ENCODE results near the gene CHAT.

The CHAT gene

GRCh38 chr10:49644035-49644646 is 30.3 kb downstream of the CHAT start:
- H3K9ac ChIP-seq (ENCODE audit: low read length) = no peak overlapping the region
- no peaks in the 10 kb centered on the region for H3K79me2 ChIP-seq (ENCODE audit: low read length)
- H3K36me3 ChIP-seq (replicated peaks; ENCODE audit: low read depth, low read length) = no peaks in the 10 kb centered on the region
- H3K4me3 ChIP-seq (ENCODE audit: low read length) = no peak overlapping the region
- no peak overlapping the region for H3K4me2 ChIP-seq (ENCODE audit: low read length)
- no peak overlapping the region for H2AFZ ChIP-seq (ENCODE audit: low read depth, low read length)
- TF ChIP-seq EZH2phosphoT487 (IDR thresholded peaks at IDR 0.05; ENCODE audit: low read depth) (no peak), CTCF (IDR thresholded peaks at IDR 0.05; ENCODE audit: low read depth, low read length) (no peak)
- H3K9me3 ChIP-seq (ENCODE audit: insufficient read depth, low read length) = no peaks in the 10 kb centered on the region
- H4K20me1 ChIP-seq (ENCODE audit: insufficient read depth, low read length) = no peaks in the 10 kb centered on the region
- H3K27ac ChIP-seq (ENCODE audit: low read length) = no peak overlapping the region
- H3K4me1 ChIP-seq (ENCODE audit: low read length) = no peaks in the 10 kb centered on the region
- H3K27me3 ChIP-seq (ENCODE audit: low read depth, low read length) = no peaks in the 10 kb centered on the region

GRCh38 chr10:49645417-49645816 is 31.6 kb downstream of the CHAT start:
- no peak overlapping the region for H3K4me2 ChIP-seq (ENCODE audit: low read length)
- H3K4me1 ChIP-seq (ENCODE audit: low read length) = no peaks in the 10 kb centered on the region
- H3K36me3 ChIP-seq (replicated peaks; ENCODE audit: low read depth, low read length) = no peaks in the 10 kb centered on the region
- no peak overlapping the region for H3K9ac ChIP-seq (ENCODE audit: low read length)
- no peak overlapping the region for H2AFZ ChIP-seq (ENCODE audit: low read depth, low read length)
- no peaks in the 10 kb centered on the region for H3K27me3 ChIP-seq (ENCODE audit: low read depth, low read length)
- no peak overlapping the region for H3K4me3 ChIP-seq (ENCODE audit: low read length)
- no peak overlapping the region for H3K27ac ChIP-seq (ENCODE audit: low read length)
- H3K79me2 ChIP-seq (ENCODE audit: low read length) = no peaks in the 10 kb centered on the region
- no peaks in the 10 kb centered on the region for H3K9me3 ChIP-seq (ENCODE audit: insufficient read depth, low read length)
- TF ChIP-seq EZH2phosphoT487 (IDR thresholded peaks at IDR 0.05; ENCODE audit: low read depth) = no peak
- no peak for TF ChIP-seq CTCF (IDR thresholded peaks at IDR 0.05; ENCODE audit: low read depth, low read length)
- H4K20me1 ChIP-seq (ENCODE audit: insufficient read depth, low read length) = no peaks in the 10 kb centered on the region

- H3K27ac ChIP-seq (ENCODE audit: low read length) = no peak overlapping the region
- TF ChIP-seq EZH2phosphoT487 (IDR thresholded peaks at IDR 0.05; ENCODE audit: low read depth) = no peak
- TF ChIP-seq CTCF (IDR thresholded peaks at IDR 0.05; ENCODE audit: low read depth, low read length) = no peak
- no peaks in the 10 kb centered on the region for H3K4me1 ChIP-seq (ENCODE audit: low read length)
- H2AFZ ChIP-seq (ENCODE audit: low read depth, low read length) = no peak overlapping the region
- no peaks in the 10 kb centered on the region for H3K36me3 ChIP-seq (replicated peaks; ENCODE audit: low read depth, low read length)
- H3K4me3 ChIP-seq (ENCODE audit: low read length) = no peak overlapping the region
- H3K27me3 ChIP-seq (ENCODE audit: low read depth, low read length) = no peaks in the 10 kb centered on the region
- H3K9ac ChIP-seq (ENCODE audit: low read length) = no peak overlapping the region
- H4K20me1 ChIP-seq (ENCODE audit: insufficient read depth, low read length) = no peaks in the 10 kb centered on the region
- H3K9me3 ChIP-seq (ENCODE audit: insufficient read depth, low read length) = no peaks in the 10 kb centered on the region
- H3K4me2 ChIP-seq (ENCODE audit: low read length) = no peak overlapping the region
- no peaks in the 10 kb centered on the region for H3K79me2 ChIP-seq (ENCODE audit: low read length)
Observed at GRCh38 chr10:49645871-49646870, 32.3 kb downstream of the CHAT start.

GRCh38 chr10:49647554-49647953 is 33.7 kb downstream of the CHAT start:
- Histone ChIP-seq H3K9ac (ENCODE audit: low read length) (no peak overlapping the region), H3K9me3 (ENCODE audit: insufficient read depth, low read length) (no peaks in the 10 kb centered on the region), H3K4me2 (ENCODE audit: low read length) (no peak overlapping the region), H3K4me3 (ENCODE audit: low read length) (no peak overlapping the region), H2AFZ (ENCODE audit: low read depth, low read length) (no peak overlapping the region), H3K36me3 (replicated peaks; ENCODE audit: low read depth, low read length) (no peaks in the 10 kb centered on the region), H3K27me3 (ENCODE audit: low read depth, low read length) (no peaks in the 10 kb centered on the region), H3K79me2 (ENCODE audit: low read length) (no peaks in the 10 kb centered on the region), H3K27ac (ENCODE audit: low read length) (no peak overlapping the region), H4K20me1 (ENCODE audit: insufficient read depth, low read length) (no peaks in the 10 kb centered on the region), H3K4me1 (ENCODE audit: low read length) (no peaks in the 10 kb centered on the region)
- TF ChIP-seq EZH2phosphoT487 (IDR thresholded peaks at IDR 0.05; ENCODE audit: low read depth) (no peak), CTCF (IDR thresholded peaks at IDR 0.05; ENCODE audit: low read depth, low read length) (no peak)
